ENCODE measurements around the gene CYP4V2. TPM values are rescaled to one million over a fixed set of nuclear protein-coding genes. Genes with fewer than 3 reads are reported as not detected.

CYP4V2 gene
- total RNA-seq, 1 experiment from 2014 or later = 2.9 TPM

- H3K27me3 ChIP-seq (ENCODE audit: control insufficient read depth, insufficient read depth, low read length) = no peaks in the 10 kb centered on the region
- DNase-seq = peak; percentile 13
These were observed 23.8 kb upstream of the CYP4V2 start for GRCh38 chr4:186167605-186168004.

GRCh38 chr4:186168750-186169149 lies 22.6 kb upstream of the CYP4V2 start:
- Histone ChIP-seq H3K4me3 (ENCODE audit: insufficient read depth, low read depth, low read length) (no peak overlapping the region), H3K36me3 (replicated peaks; ENCODE audit: control insufficient read depth, insufficient read depth, low read length) (no peaks in the 10 kb centered on the region; the same call in 1 of the 2 replicates), H3K27me3 (ENCODE audit: control insufficient read depth, insufficient read depth, low read length) (no peaks in the 10 kb centered on the region)
- peak; percentile 10 for DNase-seq

More at GRCh38 chr4:186167605-186168004, 23.8 kb upstream of the CYP4V2 start:
- H3K4me3 ChIP-seq (ENCODE audit: insufficient read depth, low read depth, low read length) = no peak overlapping the region
- no peaks in the 10 kb centered on the region; the same call in 1 of the 2 replicates for H3K36me3 ChIP-seq (replicated peaks; ENCODE audit: control insufficient read depth, insufficient read depth, low read length)

DNA sequence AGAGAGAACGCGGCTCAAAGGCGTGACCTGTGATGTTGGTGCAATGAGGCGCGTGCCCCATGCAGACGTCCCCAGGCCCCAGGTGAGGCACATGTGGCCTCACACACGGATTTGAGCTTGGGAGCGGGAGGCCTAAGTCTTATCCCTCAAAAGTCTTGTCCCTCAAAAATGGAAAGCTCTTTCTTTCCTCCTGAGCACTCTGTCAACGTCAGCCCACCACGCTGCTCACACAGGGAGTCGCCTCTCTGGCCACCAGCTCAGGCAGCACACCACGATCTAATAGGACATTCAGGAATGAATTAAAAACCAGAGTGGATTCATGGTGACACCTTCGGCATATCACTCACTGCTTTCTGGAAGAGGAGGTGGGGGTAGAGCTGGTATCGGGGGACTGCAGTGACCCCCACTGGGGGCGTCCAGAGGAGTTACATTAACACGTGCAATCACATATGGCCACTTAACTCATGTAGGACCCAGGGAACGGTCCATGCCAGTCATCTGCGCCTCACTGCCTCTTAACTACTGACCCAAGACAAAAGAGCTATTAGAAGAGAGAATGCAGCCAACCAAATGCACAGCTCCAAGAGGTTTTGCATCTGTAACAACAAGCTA lies 21.9 kb upstream of the CYP4V2 start:
- H3K4me3 ChIP-seq (ENCODE audit: insufficient read depth, low read depth, low read length) = no peak overlapping the region
- no peaks in the 10 kb centered on the region; the same call in 1 of the 2 replicates for H3K36me3 ChIP-seq (replicated peaks; ENCODE audit: control insufficient read depth, insufficient read depth, low read length)
- no peaks in the 10 kb centered on the region for H3K27me3 ChIP-seq (ENCODE audit: control insufficient read depth, insufficient read depth, low read length)
- peak; percentile 16 for DNase-seq

GRCh38 chr4:186169945-186170802 lies 21.2 kb upstream of the CYP4V2 start:
- H3K4me3 ChIP-seq (ENCODE audit: insufficient read depth, low read depth, low read length) = no peak overlapping the region
- no peaks in the 10 kb centered on the region; the same call in 1 of the 2 replicates for H3K36me3 ChIP-seq (replicated peaks; ENCODE audit: control insufficient read depth, insufficient read depth, low read length)
- no peaks in the 10 kb centered on the region for H3K27me3 ChIP-seq (ENCODE audit: control insufficient read depth, insufficient read depth, low read length)
- DNase-seq = peak; percentile 69

- no peaks in the 10 kb centered on the region; the same call in 1 of the 2 replicates for H3K36me3 ChIP-seq (replicated peaks; ENCODE audit: control insufficient read depth, insufficient read depth, low read length)
- peak; percentile 35 for DNase-seq
- H3K27me3 ChIP-seq (ENCODE audit: control insufficient read depth, insufficient read depth, low read length) = no peaks in the 10 kb centered on the region
- H3K4me3 ChIP-seq (ENCODE audit: insufficient read depth, low read depth, low read length) = no peak overlapping the region
These were observed 20.4 kb upstream of the CYP4V2 start for GRCh38 chr4:186170966-186171365.

DNA sequence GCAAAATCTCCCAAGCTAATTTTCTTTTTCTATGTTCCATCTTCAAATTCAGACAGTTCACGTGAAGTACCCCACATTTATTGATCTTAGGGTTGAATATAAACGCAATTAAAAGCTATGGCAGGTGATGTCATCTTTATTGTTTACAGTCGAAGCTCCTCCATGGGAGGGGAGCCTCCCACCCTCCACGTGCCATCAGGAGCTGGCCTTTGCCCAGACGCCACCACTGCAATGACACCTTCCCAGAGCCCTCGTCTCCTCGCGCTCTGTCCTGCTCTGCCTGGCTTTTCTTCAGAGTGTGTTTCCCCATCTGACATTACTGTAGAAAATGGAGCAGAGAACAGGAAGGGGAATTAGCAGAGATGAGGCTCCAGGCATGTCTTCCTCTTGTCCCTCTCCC lies 18.8 kb upstream of the CYP4V2 start:
- Histone ChIP-seq H3K36me3 (replicated peaks; ENCODE audit: control insufficient read depth, insufficient read depth, low read length) (no peaks in the 10 kb centered on the region), H3K4me3 (ENCODE audit: insufficient read depth, low read depth, low read length) (no peak overlapping the region), H3K27me3 (ENCODE audit: control insufficient read depth, insufficient read depth, low read length) (no peaks in the 10 kb centered on the region)
- DNase-seq = no peak

DNA sequence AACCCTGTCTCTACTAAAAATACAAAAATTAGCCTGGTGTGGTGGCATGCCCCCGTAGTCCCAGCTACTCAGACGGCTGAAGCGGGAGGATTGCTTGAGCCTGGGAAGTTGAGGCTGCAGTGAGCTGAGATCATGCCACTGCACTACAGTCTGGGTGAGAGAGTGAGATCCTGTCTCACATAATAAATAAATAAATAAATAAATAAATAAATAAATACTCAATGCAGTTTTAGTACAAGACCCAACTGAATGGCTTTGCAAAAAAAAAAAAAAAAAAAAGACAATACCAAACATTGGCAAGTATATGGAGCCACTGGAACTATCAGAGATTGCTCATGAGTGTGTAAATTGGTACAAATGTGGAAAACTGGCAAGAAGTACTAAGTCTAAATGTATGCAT lies 3.3 kb upstream of the CYP4V2 start:
- Histone ChIP-seq H3K27me3 (ENCODE audit: control insufficient read depth, insufficient read depth, low read length) (no peaks in the 10 kb centered on the region), H3K4me3 (ENCODE audit: insufficient read depth, low read depth, low read length) (no peak overlapping the region), H3K36me3 (replicated peaks; ENCODE audit: control insufficient read depth, insufficient read depth, low read length) (no peaks in the 10 kb centered on the region)
- DNase-seq = no peak

GRCh38 chr4:186189656-186190055 lies 1.7 kb upstream of the CYP4V2 start:
- Histone ChIP-seq H3K36me3 (replicated peaks; ENCODE audit: control insufficient read depth, insufficient read depth, low read length) (no peaks in the 10 kb centered on the region), H3K27me3 (ENCODE audit: control insufficient read depth, insufficient read depth, low read length) (no peaks in the 10 kb centered on the region), H3K4me3 (ENCODE audit: insufficient read depth, low read depth, low read length) (no peak overlapping the region)
- DNase-seq = peak; percentile 48

DNA sequence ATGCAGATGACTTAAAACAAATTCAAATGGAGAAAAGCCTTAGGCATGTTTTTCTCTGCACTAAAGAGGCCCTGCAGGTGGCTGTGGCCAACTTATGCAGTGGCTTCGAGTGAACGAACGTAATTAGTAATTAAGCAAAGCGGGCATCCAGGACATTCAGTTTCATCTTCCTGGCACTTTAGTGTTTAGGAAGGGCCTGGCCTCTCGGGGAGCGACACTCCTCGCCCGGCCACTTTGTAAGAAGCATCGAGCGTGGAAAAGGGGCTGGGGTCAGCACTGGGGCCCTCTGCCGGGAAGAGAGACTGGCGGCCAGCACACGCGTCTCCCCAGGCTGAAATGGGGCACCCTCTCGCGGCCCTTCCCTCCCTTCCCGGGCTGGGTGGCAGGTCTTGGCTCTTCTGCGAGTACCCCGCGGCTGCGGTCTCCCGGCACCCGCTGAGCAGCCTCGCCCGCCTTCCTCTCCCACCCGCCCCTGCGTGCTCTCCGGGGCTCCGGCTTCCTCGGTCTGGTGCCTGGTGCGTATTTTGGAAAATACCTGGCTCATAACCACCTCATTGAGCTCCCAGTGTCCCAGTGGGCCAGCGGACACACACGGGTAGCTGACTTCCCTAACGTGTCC lies 677 bp upstream of the CYP4V2 start:
- H3K27me3 ChIP-seq (ENCODE audit: control insufficient read depth, insufficient read depth, low read length) = no peaks in the 10 kb centered on the region

DNA sequence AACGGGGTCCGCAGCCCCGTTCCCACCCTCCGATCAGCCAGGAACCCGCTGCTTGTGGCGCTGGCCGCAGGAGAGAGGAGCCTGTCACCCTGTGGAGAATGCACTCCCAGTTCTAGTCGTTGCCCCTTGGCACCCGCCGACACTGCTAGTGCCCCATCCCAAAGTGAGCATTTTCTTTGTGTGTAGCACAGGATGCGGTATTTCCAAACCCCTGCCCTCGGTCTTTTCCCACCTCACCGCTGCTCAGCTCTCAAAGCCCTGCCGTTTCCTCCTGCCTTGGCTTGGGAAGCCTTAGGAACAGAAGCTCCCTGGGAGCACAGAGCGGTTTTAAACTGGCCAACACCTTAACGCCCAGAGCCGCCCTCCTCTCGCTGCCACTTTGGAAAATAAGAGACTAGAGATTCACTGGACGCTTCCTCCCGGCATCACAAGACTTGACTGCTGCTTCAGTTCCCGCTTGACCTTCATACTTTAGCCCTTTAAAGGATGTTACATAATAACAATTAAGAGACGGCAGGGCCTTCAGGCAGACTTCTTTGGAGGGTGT lies 772 bp downstream of the CYP4V2 start:
- no peaks in the 10 kb centered on the region for H3K27me3 ChIP-seq (ENCODE audit: control insufficient read depth, insufficient read depth, low read length)
- peak; percentile 75 for DNase-seq
- H3K36me3 ChIP-seq (replicated peaks; ENCODE audit: control insufficient read depth, insufficient read depth, low read length) = no peaks in the 10 kb centered on the region
- H3K4me3 ChIP-seq (ENCODE audit: insufficient read depth, low read depth, low read length) = peak overlapping the region; percentile 87

More for the DNA sequence above, 677 bp upstream of the CYP4V2 start:
- Histone ChIP-seq H3K4me3 (ENCODE audit: insufficient read depth, low read depth, low read length) (peak overlapping the region; percentile 87), H3K36me3 (replicated peaks; ENCODE audit: control insufficient read depth, insufficient read depth, low read length) (no peaks in the 10 kb centered on the region)
- peak; percentile 82 for DNase-seq

- H3K36me3 ChIP-seq (replicated peaks; ENCODE audit: control insufficient read depth, insufficient read depth, low read length) = no peaks in the 10 kb centered on the region
- no peaks in the 10 kb centered on the region for H3K27me3 ChIP-seq (ENCODE audit: control insufficient read depth, insufficient read depth, low read length)
- DNase-seq = no peak
- no peak overlapping the region for H3K4me3 ChIP-seq (ENCODE audit: insufficient read depth, low read depth, low read length)
These were observed 2.5 kb downstream of the CYP4V2 start for GRCh38 chr4:186193851-186194250.

GRCh38 chr4:186196063-186196462 lies 4.7 kb downstream of the CYP4V2 start:
- Histone ChIP-seq H3K36me3 (replicated peaks; ENCODE audit: control insufficient read depth, insufficient read depth, low read length) (no peaks in the 10 kb centered on the region), H3K27me3 (ENCODE audit: control insufficient read depth, insufficient read depth, low read length) (no peaks in the 10 kb centered on the region), H3K4me3 (ENCODE audit: insufficient read depth, low read depth, low read length) (no peak overlapping the region)
- no peak for DNase-seq

DNA sequence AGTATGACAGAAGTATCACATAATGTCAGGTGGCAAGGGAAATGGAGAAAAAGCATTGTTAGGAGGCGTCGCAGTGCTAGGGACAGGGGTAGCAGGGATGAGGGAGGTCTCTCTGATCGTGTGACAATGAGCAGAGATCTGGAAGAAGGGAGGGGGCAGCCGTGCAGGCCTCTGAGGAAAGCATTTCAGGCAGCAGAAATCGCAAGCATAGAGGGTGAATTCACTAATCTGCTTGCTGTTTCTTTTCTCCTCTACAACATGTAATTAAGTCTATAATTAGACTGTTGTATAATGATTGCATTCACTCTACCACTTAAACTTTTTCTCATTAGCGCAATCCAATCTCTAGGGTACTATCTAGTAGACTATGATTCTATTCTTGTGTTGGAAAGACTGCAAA lies 9.1 kb downstream of the CYP4V2 start:
- Histone ChIP-seq H3K36me3 (replicated peaks; ENCODE audit: control insufficient read depth, insufficient read depth, low read length) (no peaks in the 10 kb centered on the region), H3K4me3 (ENCODE audit: insufficient read depth, low read depth, low read length) (no peak overlapping the region), H3K27me3 (ENCODE audit: control insufficient read depth, insufficient read depth, low read length) (no peaks in the 10 kb centered on the region)
- peak; percentile 49 for DNase-seq

GRCh38 chr4:186201010-186201409 lies 9.6 kb downstream of the CYP4V2 start:
- DNase-seq = no peak
- no peaks in the 10 kb centered on the region for H3K36me3 ChIP-seq (replicated peaks; ENCODE audit: control insufficient read depth, insufficient read depth, low read length)
- no peak overlapping the region for H3K4me3 ChIP-seq (ENCODE audit: insufficient read depth, low read depth, low read length)
- H3K27me3 ChIP-seq (ENCODE audit: control insufficient read depth, insufficient read depth, low read length) = no peaks in the 10 kb centered on the region
